ENCODE data around the gene ANKRD65.

- TF ChIP-seq CTCF (IDR thresholded peaks at IDR 0.05) (no peak), POLR2A (IDR thresholded peaks at IDR 0.05) (no peak)
Measured at GRCh38 chr1:1385931-1386330, 35.1 kb downstream of the ANKRD65 start.
